KBM-7 (cell line): Measurements from ENCODE around the gene RBM34.

Experiments
- DNase-seq: peaks from one replicate; pipeline ENCODE4 v3.0.0-alpha.2; 2015
- in situ Hi-C: fragments of 300-500 bp; cut with MboI; formaldehyde crosslinking; loops from 2 replicates; pipeline ENCODE4 v1.14.3; 2020; ENCODE audit warnings: low sequenced_read_pairs, low pct_unique_long_range_greater_than_20kb, mixed read lengths

RBM34 gene

GRCh38 chr1:235158680-235159079 lies 2.4 kb downstream of the RBM34 start:
- no peak for DNase-seq
- in situ Hi-C loops, result no loop called here

GRCh38 chr1:235157150-235157549 lies 3.9 kb downstream of the RBM34 start:
- in situ Hi-C loops, result no loop called here
- DNase-seq, result no peak

- in situ Hi-C loops, result no loop called here
These were observed 4.3 kb downstream of the RBM34 start for GRCh38 chr1:235156740-235157139.

GRCh38 chr1:235156265-235156664 lies 4.8 kb downstream of the RBM34 start:
- in situ Hi-C loops, result no loop called here
- DNase-seq, result no peak

More at GRCh38 chr1:235156740-235157139, 4.3 kb downstream of the RBM34 start:
- no peak for DNase-seq

GRCh38 chr1:235152235-235152634 lies 8.8 kb downstream of the RBM34 start:
- in situ Hi-C loops, result no loop called here
- no peak for DNase-seq

- DNase-seq, result no peak
- in situ Hi-C loops, result no loop called here
These were observed 10.0 kb downstream of the RBM34 start for GRCh38 chr1:235151033-235151432.

- in situ Hi-C loops, result no loop called here
- DNase-seq, result no peak
These were observed 11.2 kb downstream of the RBM34 start for GRCh38 chr1:235149824-235150223.

- no peak for DNase-seq
- in situ Hi-C loops, result no loop called here
These were observed 13.8 kb downstream of the RBM34 start for GRCh38 chr1:235147269-235147668.

- DNase-seq, result no peak
- in situ Hi-C loops, result no loop called here
These were observed 15.4 kb downstream of the RBM34 start for GRCh38 chr1:235145639-235146038.

- no peak for DNase-seq
- in situ Hi-C loops, result no loop called here
These were observed 18.1 kb downstream of the RBM34 start for GRCh38 chr1:235142991-235143390.

- DNase-seq, result no peak
- in situ Hi-C loops, result no loop called here
These were observed 21.7 kb downstream of the RBM34 start for GRCh38 chr1:235139315-235139714.

- no peak for DNase-seq
- in situ Hi-C loops, result no loop called here
These were observed 22.2 kb downstream of the RBM34 start for GRCh38 chr1:235138821-235139220.

- in situ Hi-C loops, result no loop called here
- no peak for DNase-seq
These were observed 24.9 kb downstream of the RBM34 start for GRCh38 chr1:235136111-235136510.

- DNase-seq, result no peak
- in situ Hi-C loops, result no loop called here
These were observed 26.9 kb downstream of the RBM34 start for GRCh38 chr1:235134171-235134570.

GRCh38 chr1:235133086-235133485 lies 28.0 kb downstream of the RBM34 start:
- in situ Hi-C loops, result no loop called here
- no peak for DNase-seq

GRCh38 chr1:235131961-235132360 lies 29.1 kb downstream of the RBM34 start:
- in situ Hi-C loops, result no loop called here

GRCh38 chr1:235130766-235131270 lies 30.2 kb downstream of the RBM34 start:
- DNase-seq, result no peak
- in situ Hi-C loops, result no loop called here

More at GRCh38 chr1:235131961-235132360, 29.1 kb downstream of the RBM34 start:
- no peak for DNase-seq

- no peak for DNase-seq
- in situ Hi-C loops, result no loop called here
These were observed 31.1 kb downstream of the RBM34 start for GRCh38 chr1:235129774-235130570.

- DNase-seq, result peak; percentile 98
These were observed 32.4 kb downstream of the RBM34 start, which contains the start of gene TOMM20 for GRCh38 chr1:235128456-235129328. TSS of gene TOMM20 (minus strand) at chr1:235128837. CDS start at chr1:235128715, 122 bp downstream.

More at GRCh38 chr1:235128456-235129328, 32.4 kb downstream of the RBM34 start, which contains the start of gene TOMM20:
- in situ Hi-C loops, result no loop called here
